H9 (cell line): ENCODE results near the gene ARL16. TPM values are rescaled to one million over a fixed set of nuclear protein-coding genes. Genes with fewer than 3 reads are reported as not detected.

Experiments used
- DNase-seq: peaks from one replicate; pipeline ENCODE4 v3.0.0-alpha.2; 2017
- H2AFZ ChIP-seq: one replicate; pipeline ENCODE4 v1.6.1; 2013; ENCODE audit warnings: mild to moderate bottlenecking, low read length, control low read depth, moderate library complexity
- H2AK5ac ChIP-seq: 2 replicates; pipeline ENCODE4 v1.6.1; 2013; ENCODE audit warnings: low read length, control low read depth, mixed read lengths; ENCODE audit not compliant: insufficient read length
- H2BK120ac ChIP-seq: one replicate; pipeline ENCODE4 v1.6.1; 2013; ENCODE audit warnings: low read depth, mild to moderate bottlenecking, low read length, control low read depth, inconsistent platforms; ENCODE audit not compliant: poor library complexity, severe bottlenecking
- H2BK12ac ChIP-seq: 2 replicates; pipeline ENCODE4 v1.6.1; 2013; ENCODE audit warnings: low read length, control low read depth, mixed read lengths, low read depth; ENCODE audit not compliant: insufficient read length
- H2BK15ac ChIP-seq: 2 replicates; pipeline ENCODE4 v1.6.1; 2013; ENCODE audit warnings: low read depth, low read length, control low read depth
- H2BK20ac ChIP-seq: one replicate; pipeline ENCODE4 v1.6.1; 2013; ENCODE audit warnings: low read depth, mild to moderate bottlenecking, low read length, control low read depth, inconsistent platforms; ENCODE audit not compliant: poor library complexity, severe bottlenecking
- H2BK5ac ChIP-seq: 2 replicates; pipeline ENCODE4 v1.6.1; 2013; ENCODE audit warnings: low read length, control low read depth, mixed read lengths; ENCODE audit not compliant: insufficient read length
- H3K14ac ChIP-seq: 2 replicates; pipeline ENCODE4 v1.6.1; 2013; ENCODE audit warnings: low read length, control low read depth; ENCODE audit not compliant: insufficient read depth
- H3K18ac ChIP-seq: 2 replicates; pipeline ENCODE4 v1.6.1; 2013; ENCODE audit warnings: low read depth, mild to moderate bottlenecking, mixed read lengths, low read length, control low read depth; ENCODE audit not compliant: insufficient read length
- H3K23ac ChIP-seq: 2 replicates; pipeline ENCODE4 v1.6.1; 2013; ENCODE audit warnings: low read length, control low read depth, mixed read lengths, low read depth; ENCODE audit not compliant: insufficient read length
- H3K23me2 ChIP-seq: 2 replicates; pipeline ENCODE4 v1.6.1; 2013; ENCODE audit warnings: low read depth, mild to moderate bottlenecking, mixed read lengths, low read length, control low read depth; ENCODE audit not compliant: insufficient read length, poor library complexity, severe bottlenecking
- H3K27ac ChIP-seq: 2 replicates; pipeline ENCODE4 v1.5.1; 2013; ENCODE audit warnings: low read length, control low read depth, mixed read lengths, low read depth; ENCODE audit not compliant: insufficient read length
- H3K27me3 ChIP-seq: 2 replicates; pipeline ENCODE4 v1.6.1; 2013; ENCODE audit warnings: low read length, control low read depth, inconsistent platforms; ENCODE audit not compliant: insufficient read depth
- H3K4ac ChIP-seq: 2 replicates; pipeline ENCODE4 v1.6.1; 2013; ENCODE audit warnings: low read depth, mild to moderate bottlenecking, control low read depth, inconsistent platforms, low read length, moderate library complexity
- H3K4me1 ChIP-seq: 2 replicates; pipeline ENCODE4 v1.6.1; 2013; ENCODE audit warnings: low read length, control low read depth, inconsistent platforms; ENCODE audit not compliant: insufficient read depth
- H3K4me2 ChIP-seq: 2 replicates; pipeline ENCODE4 v1.6.1; 2013; ENCODE audit warnings: low read length, control low read depth, mixed read lengths; ENCODE audit not compliant: insufficient read length, insufficient read depth
- H3K56ac ChIP-seq: 2 replicates; pipeline ENCODE4 v1.6.1; 2013; ENCODE audit warnings: low read depth, mild to moderate bottlenecking, mixed read lengths, low read length, control low read depth; ENCODE audit not compliant: insufficient read length
- H3K79me1 ChIP-seq: 2 replicates; pipeline ENCODE4 v1.6.1; 2013; ENCODE audit warnings: low read depth, mild to moderate bottlenecking, moderate library complexity, low read length, control low read depth, inconsistent platforms; ENCODE audit not compliant: insufficient read depth, poor library complexity, severe bottlenecking
- H3K79me2 ChIP-seq: 2 replicates; pipeline ENCODE4 v1.6.1; 2013; ENCODE audit warnings: low read length, control low read depth, inconsistent platforms; ENCODE audit not compliant: insufficient read depth
- H3K9ac ChIP-seq: 2 replicates; pipeline ENCODE4 v1.6.1; 2013; ENCODE audit warnings: low read length, control low read depth, mixed read lengths; ENCODE audit not compliant: insufficient read length; ENCODE audit errors: extremely low read depth
- H3K9me3 ChIP-seq: one replicate; pipeline ENCODE4 v1.6.1; 2013; ENCODE audit warnings: low read depth, low read length, inconsistent platforms; ENCODE audit not compliant: control insufficient read depth
- H3T11ph ChIP-seq: one replicate; pipeline ENCODE4 v1.6.1; 2013; ENCODE audit warnings: mild to moderate bottlenecking, low read length, control low read depth, inconsistent platforms
- H4K20me1 ChIP-seq: one replicate; pipeline ENCODE4 v1.6.1; 2013; ENCODE audit not compliant: control insufficient read depth, insufficient read length, insufficient read depth
- H4K5ac ChIP-seq: 2 replicates; pipeline ENCODE4 v1.6.1; 2013; ENCODE audit warnings: low read depth, mild to moderate bottlenecking, mixed read lengths, low read length, control low read depth; ENCODE audit not compliant: insufficient read length
- H4K8ac ChIP-seq: replicated peaks from 2 replicates; pipeline ENCODE4 v1.6.1; 2013; ENCODE audit warnings: low read length, control low read depth, mixed read lengths, low read depth; ENCODE audit not compliant: insufficient read length
- H4K91ac ChIP-seq: 2 replicates; pipeline ENCODE4 v1.6.1; 2013; ENCODE audit warnings: low read depth, mild to moderate bottlenecking, moderate library complexity, mixed read lengths, low read length, control low read depth; ENCODE audit not compliant: insufficient read length
- H3K27ac Mint-ChIP-seq, 3 experiments: 2 replicates in 2 of 3; 3 replicates in 1 of 3; pipeline ENCODE4 v1.8.0; 2020 to 2021; ENCODE audit warnings: mixed read lengths in 3 of 3, mild to moderate bottlenecking in 1 of 3, moderate library complexity in 1 of 3
- H3K27me3 Mint-ChIP-seq: 2 replicates; pipeline ENCODE4 v1.8.0; 2021; ENCODE audit warnings: low read depth, mild to moderate bottlenecking, moderate library complexity, mixed read lengths
- H3K36me3 Mint-ChIP-seq, 3 experiments: 2 replicates in 2 of 3; 3 replicates in 1 of 3; pipeline ENCODE4 v1.8.0; 2020 to 2021; ENCODE audit warnings: low read depth in 3 of 3, mixed read lengths in 3 of 3; ENCODE audit not compliant: insufficient read depth in 1 of 3
- H3K4me1 Mint-ChIP-seq, 2 experiments: 2 replicates each; pipeline ENCODE4 v1.8.0; 2020; ENCODE audit warnings: mixed read lengths in 2 of 2
- H3K4me3 Mint-ChIP-seq, 2 experiments: 2 replicates in 1 of 2; 3 replicates in 1 of 2; pipeline ENCODE4 v1.8.0; 2020 to 2021; ENCODE audit warnings: mild to moderate bottlenecking in 2 of 2, mixed read lengths in 2 of 2, moderate library complexity in 1 of 2
- H3K9me3 Mint-ChIP-seq, 2 experiments: 2 replicates in 1 of 2; 3 replicates in 1 of 2; pipeline ENCODE4 v1.8.0; 2020; ENCODE audit warnings: mild to moderate bottlenecking in 2 of 2, mixed read lengths in 2 of 2, moderate library complexity in 1 of 2
- CTCF ChIP-seq: fragments of 200-600 bp; sonication (generic); conservative IDR thresholded peaks from 3 replicates; pipeline ENCODE4 v1.8.0; 2021; ENCODE audit warnings: antibody characterized with exemption, mild to moderate bottlenecking
- WGBS: extraction: QIAGEN DNeasy Blood & Tissue Kit; methylation state at CpG from one replicate; pipeline ENCODE4 v1.1.7; 2013; ENCODE audit warnings: missing lambda C conversion rate, low lambda C conversion rate, mixed read lengths; ENCODE audit not compliant: insufficient read length; ENCODE audit errors: extremely low coverage; 5-methylcytosine and 5-hydroxymethylcytosine counted together
- total RNA-seq: library from RNA; stranded (reverse); gene quantifications from 2 replicates; pipeline ENCODE4 v1.2.1, GENCODE V29; 2021

ARL16 gene
- total RNA-seq, 1 experiment from 2014 or later: 58.6 TPM

- no peak for DNase-seq
- Histone ChIP-seq H3K23ac (no peak overlapping the region), H3K23me2 (peaks cover 10% of the 10 kb centered on the region), H3K79me2 (peaks cover 9% of the 10 kb centered on the region; the same call in 1 of the 2 replicates), H2BK20ac (no peak overlapping the region), H2BK120ac (no peak overlapping the region), H2BK15ac (no peak overlapping the region), H3K4me2 (peak overlapping the region; percentile 91), H3K18ac (no peak overlapping the region), H3K9me3 (no peaks in the 10 kb centered on the region), H2BK12ac (no peak overlapping the region), H2BK5ac (no peak overlapping the region), H4K8ac (no peak overlapping the region), H3K27me3 (no peaks in the 10 kb centered on the region), H3K14ac (no peak overlapping the region), H3K79me1 (peaks cover 8% of the 10 kb centered on the region), H2AK5ac (no peak overlapping the region), H4K5ac (no peak overlapping the region), H3K4me1 (no peaks in the 10 kb centered on the region), H3K27ac (no peak overlapping the region), H3K56ac (no peak overlapping the region), H3K4ac (no peak overlapping the region), H2AFZ (no peak overlapping the region), H3T11ph (no peak overlapping the region), H4K20me1 (no peaks in the 10 kb centered on the region), H4K91ac (no peak overlapping the region), H3K9ac (peak overlapping the region; percentile 71)
- Mint-ChIP-seq H3K27me3 (no peaks in the 10 kb centered on the region), H3K4me3 (peak overlapping the region; percentile 86 to 89), H3K36me3 (peaks cover 13 to 37% (median 29%) of the 10 kb centered on the region in 3 experiments), H3K27ac (peak overlapping the region in 2 of 3 experiments; percentile 62 to 74; a peak in 4 of 7 replicates), H3K9me3 (no peaks in the 10 kb centered on the region), H3K4me1 (peaks cover 14 to 20% of the 10 kb centered on the region in 2 experiments)
- no CpG with 5 or more reads among the region's 19 CpGs for WGBS
- TF ChIP-seq CTCF: no peak
Measured at GRCh38 chr17:81682565-81683207, 911 bp downstream of the ARL16 start.
